HG02852 (cell line): Measurements from ENCODE around the gene RPL22L1.
"Not testable (repeated sequence)": the region's sequence is repeated elsewhere in the genome, so short reads cannot be mapped to it uniquely, and the experiment has no call there.

Experiments
- ATAC-seq: cut with Tn5 transposase; IDR thresholded peaks from one replicate; pipeline ENCODE4 v1.9.1; 2021; ENCODE audit warnings: mild to moderate bottlenecking, moderate library complexity; ENCODE audit not compliant: unreplicated experiment

The RPL22L1 gene

DNA sequence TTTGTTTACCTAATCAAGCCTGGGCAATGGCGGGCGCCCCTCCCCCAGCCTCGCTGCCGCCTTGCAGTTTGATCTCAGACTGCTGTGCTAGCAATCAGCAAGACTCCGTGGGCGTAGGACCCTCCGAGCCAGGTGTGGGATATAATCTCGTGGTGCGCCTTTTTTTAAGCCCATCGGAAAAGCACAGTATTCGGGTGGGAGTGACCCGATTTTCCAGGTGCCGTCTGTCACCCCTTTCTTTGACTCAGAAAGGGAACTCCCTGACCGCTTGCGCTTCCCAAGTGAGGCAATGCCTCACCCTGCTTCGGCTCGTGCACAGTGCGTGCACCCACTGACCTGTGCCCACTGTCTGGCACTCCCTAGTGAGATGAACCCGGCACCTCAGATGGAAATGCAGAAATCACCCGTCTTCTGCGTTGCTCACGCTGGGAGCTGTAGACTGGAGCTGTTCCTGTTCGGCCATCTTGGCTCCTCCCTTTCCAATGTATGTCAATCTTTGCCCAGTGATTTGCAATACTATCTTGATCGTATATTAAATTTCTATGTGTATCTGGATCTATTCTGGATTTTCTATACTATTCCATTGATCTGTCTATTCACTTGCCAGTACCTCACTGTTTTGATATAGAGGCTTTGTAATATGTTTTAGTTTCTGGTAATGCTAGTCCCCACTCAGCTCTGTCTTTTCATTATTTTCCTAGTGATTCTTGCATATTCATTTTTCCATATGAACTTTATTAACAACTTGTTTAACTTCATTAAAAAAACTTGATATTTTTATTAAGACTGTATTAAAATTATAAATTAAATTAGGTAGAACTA, 14.3 kb upstream of the RPL22L1 start:
- not testable (repeated sequence) for ATAC-seq

DNA sequence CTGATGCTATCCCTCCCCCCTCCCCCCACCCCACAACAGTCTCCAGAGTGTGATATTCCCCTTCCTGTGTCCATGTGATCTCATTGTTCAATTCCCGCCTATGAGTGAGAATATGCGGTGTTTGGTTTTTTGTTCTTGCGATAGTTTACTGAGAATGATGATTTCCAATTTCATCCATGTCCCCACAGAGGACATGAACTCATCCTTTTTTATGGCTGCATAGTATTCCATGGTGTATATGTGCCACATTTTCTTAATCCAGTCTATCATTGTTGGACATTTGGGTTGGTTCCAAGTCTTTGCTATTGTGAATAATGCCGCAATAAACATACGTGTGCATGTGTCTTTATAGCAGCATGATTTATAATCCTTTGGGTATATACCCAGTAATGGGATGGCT, 8.7 kb upstream of the RPL22L1 start:
- ATAC-seq: not testable (repeated sequence)

DNA sequence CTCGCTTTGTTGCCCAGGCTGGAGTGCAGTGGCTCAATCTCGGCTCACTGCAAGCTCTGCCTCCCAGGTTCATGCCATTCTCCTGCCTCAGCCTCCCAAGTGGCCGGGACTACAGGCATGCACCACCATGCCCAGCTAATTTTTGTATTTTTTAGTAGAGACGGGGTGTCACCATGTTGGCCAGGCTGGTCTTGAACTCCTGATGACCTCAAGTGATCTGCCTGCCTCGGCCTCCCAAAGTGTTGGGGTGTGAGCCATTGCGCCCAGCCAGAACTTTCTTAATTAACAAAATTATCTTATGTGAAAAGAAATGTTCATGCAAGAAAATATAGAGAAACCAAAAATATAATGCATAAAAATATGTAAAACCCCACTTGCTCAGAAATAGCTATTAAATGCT, 7.3 kb upstream of the RPL22L1 start:
- ATAC-seq: not testable (repeated sequence)

DNA sequence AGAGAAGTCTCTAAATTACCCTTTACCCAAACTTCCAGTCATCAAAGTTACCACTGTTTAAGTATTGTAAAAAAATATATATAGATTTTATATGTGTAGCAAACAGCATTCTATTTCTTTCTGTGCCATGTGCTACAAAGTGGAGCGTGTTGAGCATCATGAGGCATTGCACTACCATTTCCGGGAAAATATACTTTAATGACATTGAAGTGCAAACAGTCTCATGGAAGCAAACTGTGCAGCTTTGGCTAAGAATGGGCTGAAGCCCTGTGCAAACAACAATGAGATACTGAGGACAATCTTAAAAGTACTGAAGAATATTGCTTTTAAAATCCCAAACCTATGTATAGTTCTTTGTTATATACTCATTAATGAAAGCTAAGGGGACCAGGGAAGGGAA, 6.5 kb upstream of the RPL22L1 start:
- ATAC-seq: no peak

DNA sequence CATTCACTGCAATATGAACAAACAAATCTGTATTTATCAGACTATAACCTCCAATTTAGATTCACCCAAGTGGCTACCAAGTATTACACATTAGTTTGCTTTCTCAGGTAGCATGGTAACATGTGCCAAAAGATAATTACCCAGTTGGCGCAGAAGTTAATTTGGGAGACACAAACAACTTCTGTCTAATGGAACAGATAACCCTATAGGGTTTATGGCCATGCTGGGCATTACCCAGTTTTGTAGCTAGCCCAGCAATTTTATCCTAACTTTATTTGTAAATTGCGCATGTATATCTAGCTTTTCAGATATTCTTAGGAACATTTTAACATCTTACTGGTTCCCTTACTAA, 780 bp downstream of the RPL22L1 start:
- ATAC-seq: no peak

DNA sequence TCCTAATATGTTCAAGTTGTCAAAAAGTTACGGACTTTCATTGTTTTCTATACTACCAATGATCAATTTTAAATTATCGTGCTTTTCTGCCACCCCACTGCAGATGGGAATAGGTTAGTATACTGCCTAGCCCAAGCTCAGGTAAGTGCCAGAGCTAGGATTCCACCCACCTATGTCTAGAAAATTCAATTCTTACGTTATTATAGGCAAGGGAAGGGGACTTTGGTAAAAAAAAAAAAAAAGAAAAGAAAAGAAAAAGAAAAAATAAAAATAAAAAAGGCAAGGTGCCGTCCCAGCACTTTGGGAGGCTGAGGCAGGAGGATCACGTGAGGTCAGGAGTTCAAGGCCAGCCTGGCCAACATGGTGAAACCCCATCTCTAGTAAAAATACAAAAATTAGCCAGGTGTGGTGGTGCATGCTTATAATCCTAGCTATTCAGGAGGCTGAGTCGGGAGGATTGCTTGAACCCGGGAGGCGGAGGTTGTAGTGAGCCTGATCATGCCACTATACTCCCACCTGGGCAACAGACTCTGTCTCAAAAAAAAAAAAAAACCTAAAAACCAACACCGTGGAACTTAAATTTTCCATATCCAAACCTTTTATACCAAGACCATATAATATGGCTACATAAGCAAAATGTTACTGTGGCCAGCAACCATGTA, 1.3 kb downstream of the RPL22L1 start:
- ATAC-seq: no peak

DNA sequence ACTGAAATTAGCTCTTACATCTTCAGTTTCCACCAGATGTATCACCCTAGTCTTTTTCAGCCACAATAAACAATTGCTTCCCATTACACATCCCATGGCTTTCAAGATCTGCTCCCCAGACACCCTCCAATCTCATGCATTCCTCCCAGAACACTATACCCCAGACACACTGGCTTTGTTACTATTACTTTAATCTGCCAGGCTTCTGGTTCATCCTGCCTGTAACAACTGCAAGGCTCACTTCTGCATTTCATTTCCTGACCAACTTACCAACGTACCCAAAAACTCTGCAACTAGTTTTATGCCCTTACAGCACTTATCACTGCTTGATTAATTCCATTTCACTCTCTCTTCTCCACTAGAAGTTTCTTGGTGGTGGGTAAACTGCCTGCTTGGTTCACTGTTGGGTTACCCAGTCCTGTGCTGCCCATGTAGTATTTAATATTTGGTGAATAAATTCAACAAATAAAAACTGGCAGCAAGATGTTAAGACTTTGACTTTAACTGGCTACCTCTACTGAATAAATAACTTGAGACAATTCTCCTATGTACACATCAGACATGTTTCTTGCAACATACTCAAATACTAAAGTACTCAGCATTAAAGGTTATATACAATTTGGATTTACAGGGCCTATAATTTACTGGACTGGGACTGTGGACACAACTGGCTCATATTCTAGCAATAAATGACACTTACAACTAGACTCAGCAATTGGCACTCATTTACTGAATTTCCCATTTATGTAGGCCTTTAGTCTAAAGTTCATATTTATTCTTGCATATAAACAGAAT, 2.7 kb downstream of the RPL22L1 start:
- ATAC-seq: no peak

DNA sequence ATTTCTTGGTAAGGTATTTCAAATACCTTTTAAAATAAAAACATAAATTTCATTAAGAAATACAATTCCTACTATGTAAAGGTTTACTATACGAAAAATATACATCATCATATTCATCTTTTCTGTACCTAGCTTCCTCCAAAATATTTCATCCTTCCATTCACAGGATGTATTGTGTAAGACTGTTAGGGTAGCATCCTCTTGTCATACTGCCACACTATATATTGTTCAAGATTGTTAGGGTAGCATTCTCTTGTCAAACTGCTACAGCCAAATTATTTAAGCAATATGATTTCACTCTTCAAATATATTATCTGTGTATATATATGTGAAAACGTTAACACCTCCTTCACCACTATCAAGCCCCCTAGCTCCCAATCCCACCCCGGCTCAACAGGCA, 3.5 kb downstream of the RPL22L1 start:
- no peak for ATAC-seq

DNA sequence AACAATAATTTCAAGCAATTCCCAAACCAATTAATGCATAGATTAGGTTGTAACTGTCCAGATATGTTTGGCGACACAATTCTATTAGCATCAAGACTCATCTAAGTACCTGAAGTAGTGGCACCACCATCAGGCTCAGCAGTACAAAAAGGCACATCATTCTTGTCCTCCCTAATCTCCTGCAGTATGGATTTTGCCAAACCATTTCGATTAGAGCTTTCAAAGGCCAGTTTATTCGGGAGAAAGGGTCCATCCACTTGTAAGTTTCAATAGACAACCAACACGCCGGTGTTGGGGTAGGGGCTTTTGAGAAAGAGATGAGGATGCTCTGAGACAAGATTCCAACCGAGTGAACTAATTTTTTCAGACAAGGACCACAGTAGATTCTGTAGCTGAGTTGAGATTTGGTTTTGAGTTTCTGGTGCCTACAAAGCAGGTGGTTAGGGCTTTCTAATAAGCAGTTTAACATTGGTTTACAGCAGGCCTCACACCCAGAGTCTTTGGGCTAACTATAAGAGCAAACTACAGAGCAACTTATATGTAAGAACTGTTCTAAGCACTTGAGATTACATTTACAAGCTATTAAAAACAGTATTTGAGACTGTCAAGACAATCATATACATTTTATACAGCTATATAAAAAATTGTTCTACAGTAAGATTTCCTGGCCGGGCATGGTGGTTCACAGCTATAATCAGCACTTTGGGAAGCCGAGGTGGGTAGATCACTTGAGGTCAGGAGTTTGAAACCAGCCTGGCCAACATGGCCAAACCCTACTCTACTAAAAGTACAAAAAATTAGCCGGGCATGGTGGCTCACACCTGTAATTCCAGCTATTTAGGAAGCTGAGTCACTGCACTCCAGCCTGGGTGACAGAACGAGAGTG, 4.5 kb downstream of the RPL22L1 start:
- no peak for ATAC-seq

DNA sequence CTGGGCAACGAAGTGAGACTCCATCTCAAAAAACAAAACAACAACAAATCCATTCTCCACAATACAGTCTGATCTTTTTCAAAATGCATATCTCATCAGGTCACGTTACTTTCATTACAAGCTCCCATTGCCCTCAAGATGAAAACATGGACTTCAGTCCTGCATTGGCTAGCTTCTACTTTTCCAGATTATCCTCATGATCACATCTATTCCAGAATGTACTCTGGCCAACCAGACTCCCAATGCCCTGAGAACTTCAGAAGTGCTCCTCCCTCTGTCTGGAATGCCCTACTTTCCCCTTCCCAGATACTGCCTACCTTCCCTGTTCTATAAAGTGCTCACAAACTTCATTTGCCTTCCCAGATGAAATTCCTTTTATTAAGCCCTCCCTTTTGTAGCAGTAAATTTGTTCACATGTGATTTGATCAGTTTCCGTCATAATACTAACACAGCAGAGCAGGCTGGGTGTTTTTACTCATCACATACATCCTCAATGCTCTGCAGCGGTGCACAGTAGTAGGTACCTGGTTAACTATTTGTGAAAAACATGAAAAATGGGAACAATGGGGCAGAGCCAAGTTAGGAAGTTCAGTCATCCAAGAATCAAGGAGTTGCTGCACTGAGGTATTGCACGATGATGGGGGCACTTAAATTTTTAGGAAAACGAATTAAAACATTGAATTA, 5.3 kb downstream of the RPL22L1 start:
- no peak for ATAC-seq

DNA sequence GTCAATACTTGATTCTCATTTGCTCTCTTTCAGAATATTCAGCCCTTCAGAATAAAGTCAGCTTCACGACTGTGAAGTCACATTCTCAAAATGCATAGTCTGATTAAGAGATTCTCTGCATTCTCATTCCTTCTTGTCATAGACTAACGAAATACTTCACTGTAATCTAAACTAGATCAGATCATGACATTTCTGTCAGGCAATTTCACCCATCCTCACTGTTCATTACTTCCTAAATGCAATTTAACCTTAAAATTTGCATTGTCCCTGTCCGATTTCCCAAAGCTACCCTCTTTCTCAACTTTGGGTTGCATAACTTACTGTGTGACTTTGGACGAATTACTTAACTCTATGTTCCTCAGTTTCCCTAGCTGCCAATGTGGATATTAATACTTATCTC, 6.2 kb downstream of the RPL22L1 start:
- ATAC-seq: no peak

DNA sequence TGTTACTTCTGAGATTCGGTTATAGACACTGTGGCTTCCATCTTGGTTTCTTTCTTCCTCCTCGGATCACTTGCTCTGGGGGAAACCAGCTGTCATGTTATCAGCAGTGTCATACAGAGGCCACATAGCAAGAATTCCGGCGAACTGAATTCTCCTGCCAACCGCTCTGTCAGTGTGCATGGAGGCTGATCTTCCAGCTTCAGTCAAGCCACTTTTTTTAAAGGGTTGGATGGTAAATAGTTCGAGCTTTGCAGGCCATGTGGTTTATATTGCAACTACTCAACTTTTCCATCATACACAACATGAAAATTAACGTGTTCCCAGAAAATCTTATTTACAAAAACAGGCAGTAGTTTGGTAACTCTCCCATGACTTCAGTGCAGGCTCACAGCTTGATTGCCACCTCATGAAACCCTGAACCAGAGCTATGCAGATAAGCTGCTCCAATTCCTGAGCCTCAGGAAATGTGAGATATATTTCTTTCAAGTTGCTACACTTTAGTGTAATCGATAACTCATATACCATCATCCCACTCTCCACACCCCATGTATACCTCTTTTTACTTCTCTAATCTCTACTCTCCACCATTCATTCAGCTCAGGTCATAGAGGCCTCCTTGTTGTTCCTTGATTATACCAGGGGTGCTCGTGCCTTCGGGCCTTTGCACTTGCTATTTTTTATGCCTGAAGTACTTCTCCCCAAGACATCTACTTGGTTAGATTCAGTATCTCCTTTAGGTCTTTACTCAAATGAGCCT, 7.2 kb downstream of the RPL22L1 start:
- ATAC-seq: no peak

DNA sequence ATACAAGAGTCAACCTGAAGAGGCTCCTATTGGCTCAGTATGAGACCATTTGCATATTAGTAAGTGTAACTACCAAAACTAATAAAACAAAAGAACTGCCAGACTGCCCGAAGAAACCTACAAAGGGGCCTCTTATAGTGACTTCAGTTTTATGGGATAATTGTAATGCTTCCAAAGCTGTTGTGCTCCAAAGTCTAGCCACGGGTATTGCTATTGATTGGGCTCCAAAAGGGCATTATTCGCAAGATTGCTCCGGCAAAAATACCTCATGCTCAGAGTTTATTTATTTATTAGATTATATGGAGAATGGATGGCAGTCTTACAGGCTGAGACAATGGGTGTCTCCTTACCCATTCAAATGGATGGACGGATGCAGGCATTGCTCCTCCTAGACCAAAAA, 11.4 kb downstream of the RPL22L1 start:
- ATAC-seq: no peak

DNA sequence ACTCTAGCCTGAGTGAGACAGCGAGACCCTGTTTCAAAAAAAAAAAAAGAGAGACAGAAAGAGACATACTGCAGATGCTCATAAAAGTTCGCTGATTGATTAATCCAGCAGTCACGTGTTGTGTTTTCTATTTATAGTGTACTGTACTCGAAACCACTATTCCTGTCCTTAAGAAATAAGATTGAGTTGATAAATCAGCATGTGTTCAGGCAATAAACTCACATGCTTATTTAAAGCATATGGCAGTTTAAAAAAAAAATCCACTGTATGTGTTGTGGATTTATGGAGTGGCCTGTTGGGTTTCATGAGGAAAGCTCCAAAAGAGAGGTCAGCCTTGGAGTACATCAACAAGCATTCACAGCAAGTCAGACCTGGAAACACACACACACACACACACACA, 17.7 kb downstream of the RPL22L1 start:
- ATAC-seq: no peak

DNA sequence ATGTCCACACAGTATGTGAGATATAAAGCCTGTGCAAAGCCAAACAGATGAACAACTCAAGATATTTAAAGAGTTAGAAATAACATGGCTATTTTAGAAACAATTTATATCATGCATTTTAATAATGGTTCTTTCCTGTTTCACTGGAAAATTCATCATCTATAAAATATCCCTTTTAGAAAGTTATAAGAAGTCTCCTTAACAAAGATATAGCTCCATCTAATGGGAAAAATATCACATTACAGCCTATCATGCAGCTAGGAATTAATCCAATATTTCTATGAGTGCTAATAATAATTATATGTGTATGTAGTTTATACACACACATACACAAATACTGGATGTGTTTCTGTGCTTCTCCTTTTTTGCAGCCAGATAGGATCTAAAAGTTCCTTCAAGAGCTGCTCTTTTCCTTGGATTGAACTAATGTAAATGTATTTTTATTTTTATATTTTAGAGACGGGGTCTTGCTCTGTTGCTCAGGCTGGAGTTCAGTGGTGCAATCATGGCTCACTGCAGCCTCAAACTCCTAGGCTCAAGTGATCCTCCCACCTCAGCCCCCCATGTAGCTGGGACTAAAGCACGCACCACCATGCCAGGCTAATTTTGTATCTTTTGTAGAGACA, 21.6 kb downstream of the RPL22L1 start:
- no peak for ATAC-seq

DNA sequence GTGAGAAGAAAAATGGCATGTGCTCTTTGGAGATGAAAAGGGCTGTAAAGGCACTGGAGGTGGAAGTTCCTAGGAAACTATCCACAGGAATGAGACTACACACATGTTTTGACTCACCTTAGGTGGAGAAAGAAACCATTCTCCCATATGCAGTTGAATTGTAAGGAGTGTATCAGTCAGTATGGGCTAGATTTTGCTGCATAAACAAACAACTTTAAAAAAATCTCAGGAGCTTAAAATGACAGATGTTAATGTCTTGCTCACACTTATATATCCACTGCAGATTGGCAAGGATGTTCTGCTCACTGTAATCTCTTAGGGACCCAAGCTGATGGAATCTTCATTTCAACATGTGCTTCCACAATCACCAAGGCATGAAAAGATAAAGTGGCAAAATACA, 25.6 kb downstream of the RPL22L1 start:
- no peak for ATAC-seq

DNA sequence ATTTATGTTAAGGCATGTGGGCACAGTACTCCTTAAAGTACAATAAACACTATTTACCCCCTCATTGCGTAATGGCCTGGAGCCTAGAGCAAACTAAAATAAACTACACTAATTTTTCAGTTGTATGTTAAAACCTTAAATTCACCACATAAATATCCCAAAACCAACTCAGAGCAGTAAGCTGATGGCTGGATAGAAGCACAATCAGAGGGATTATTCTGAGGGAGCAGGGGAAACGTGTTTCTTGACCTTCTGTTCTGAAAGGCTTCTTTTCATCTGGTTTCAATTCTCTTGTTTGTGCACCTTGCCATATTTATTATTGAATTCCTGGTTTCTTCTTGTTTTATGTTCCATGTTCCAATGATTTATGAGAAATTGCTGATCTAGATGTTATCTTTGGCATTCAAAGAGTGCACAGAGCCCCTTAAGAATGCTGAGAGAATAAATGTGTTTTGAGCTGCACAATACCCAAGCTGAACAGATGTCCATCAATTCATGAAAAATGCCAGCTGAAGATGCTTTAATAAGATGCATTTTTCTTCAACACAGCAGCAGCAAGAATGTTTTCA, 29.6 kb downstream of the RPL22L1 start:
- ATAC-seq: no peak

DNA sequence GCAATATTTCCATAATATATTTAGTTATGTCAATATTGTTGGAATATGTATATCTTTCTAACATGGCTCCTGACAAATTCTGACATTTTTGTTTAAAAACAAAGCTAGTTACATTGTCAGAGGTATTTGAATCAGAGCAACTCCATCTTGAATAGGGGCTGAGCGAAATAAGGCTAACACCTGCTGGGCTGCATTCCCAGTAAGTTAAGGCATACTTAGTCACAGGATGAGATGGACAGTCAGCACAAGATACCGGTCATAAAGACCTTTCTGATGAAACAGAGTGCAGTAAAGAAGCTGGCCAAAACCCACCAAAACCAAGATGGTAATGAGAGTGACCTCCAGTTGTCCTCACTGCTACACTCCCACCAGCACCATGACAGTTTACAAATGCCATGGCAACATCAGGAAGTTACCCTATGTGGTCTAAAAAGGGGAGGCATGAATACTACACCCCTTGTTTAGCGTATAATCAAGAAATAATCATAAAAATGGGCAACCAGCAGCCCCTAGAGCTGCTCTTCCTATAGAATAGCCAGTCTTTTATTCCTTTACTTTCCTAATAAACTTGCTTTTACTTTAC, 30.4 kb downstream of the RPL22L1 start:
- no peak for ATAC-seq
